Measurements from ENCODE around the gene SFMBT2.
"Not testable (repeated sequence)": the region's sequence is repeated elsewhere in the genome, so short reads cannot be mapped to it uniquely, and the experiment has no call there.

SFMBT2 gene

GRCh38 chr10:7302930-7303557 lies 107.8 kb downstream of the SFMBT2 start:
- Histone ChIP-seq H3K4me3 (ENCODE audit: low read depth in 1 of 2, low read length in 2 of 2) (no peak overlapping the region), H3K36me3 (ENCODE audit: control insufficient read depth in 1 of 2, insufficient read depth in 2 of 2, low read length in 2 of 2) (no peaks in the 10 kb centered on the region), H3K27ac (ENCODE audit: low read length) (no peak overlapping the region), H3K27me3 (ENCODE audit: low read depth, low read length) (no peaks in the 10 kb centered on the region), H3K4me1 (ENCODE audit: control insufficient read depth in 1 of 2, insufficient read depth in 2 of 2, low read length in 2 of 2) (peaks cover 0 to 13% of the 10 kb centered on the region in 2 donors), H3K9me3 (ENCODE audit: control insufficient read depth in 1 of 2, low read length in 2 of 2) (no peaks in the 10 kb centered on the region)

- Histone ChIP-seq H3K36me3 (ENCODE audit: control insufficient read depth in 1 of 2, insufficient read depth in 2 of 2, low read length in 2 of 2) (no peaks in the 10 kb centered on the region), H3K27me3 (ENCODE audit: low read depth, low read length) (no peaks in the 10 kb centered on the region), H3K4me1 (ENCODE audit: control insufficient read depth in 1 of 2, insufficient read depth in 2 of 2, low read length in 2 of 2) (peaks cover 0 to 13% of the 10 kb centered on the region in 2 donors), H3K4me3 (ENCODE audit: low read depth in 1 of 2, low read length in 2 of 2) (no peak overlapping the region), H3K27ac (ENCODE audit: low read length) (no peak overlapping the region), H3K9me3 (ENCODE audit: control insufficient read depth in 1 of 2, low read length in 2 of 2) (no peaks in the 10 kb centered on the region)
Measured at GRCh38 chr10:7302392-7302906, 108.4 kb downstream of the SFMBT2 start.

- Histone ChIP-seq H3K27ac (ENCODE audit: low read length) (no peak overlapping the region), H3K4me3 (ENCODE audit: low read depth in 1 of 2, low read length in 2 of 2) (no peak overlapping the region), H3K4me1 (ENCODE audit: control insufficient read depth in 1 of 2, insufficient read depth in 2 of 2, low read length in 2 of 2) (peaks cover 0 to 13% of the 10 kb centered on the region in 2 donors), H3K36me3 (ENCODE audit: control insufficient read depth in 1 of 2, insufficient read depth in 2 of 2, low read length in 2 of 2) (no peaks in the 10 kb centered on the region), H3K27me3 (ENCODE audit: low read depth, low read length) (no peaks in the 10 kb centered on the region), H3K9me3 (ENCODE audit: control insufficient read depth in 1 of 2, low read length in 2 of 2) (no peaks in the 10 kb centered on the region)
Measured at GRCh38 chr10:7301006-7301778, 109.6 kb downstream of the SFMBT2 start.

- peaks cover 0 to 13% of the 10 kb centered on the region in 2 donors for H3K4me1 ChIP-seq (ENCODE audit: control insufficient read depth in 1 of 2, insufficient read depth in 2 of 2, low read length in 2 of 2)
- H3K4me3 ChIP-seq (ENCODE audit: low read depth in 1 of 2, low read length in 2 of 2), result no peak overlapping the region
- H3K27ac ChIP-seq (ENCODE audit: low read length), result no peak overlapping the region
- no peaks in the 10 kb centered on the region for H3K27me3 ChIP-seq (ENCODE audit: low read depth, low read length)
- H3K36me3 ChIP-seq (ENCODE audit: control insufficient read depth in 1 of 2, insufficient read depth in 2 of 2, low read length in 2 of 2), result no peaks in the 10 kb centered on the region
- no peaks in the 10 kb centered on the region for H3K9me3 ChIP-seq (ENCODE audit: control insufficient read depth in 1 of 2, low read length in 2 of 2)
Measured at GRCh38 chr10:7300384-7300971, 110.4 kb downstream of the SFMBT2 start.

- H3K36me3 ChIP-seq (ENCODE audit: control insufficient read depth in 1 of 2, insufficient read depth in 2 of 2, low read length in 2 of 2); H3K9me3 ChIP-seq (ENCODE audit: control insufficient read depth in 1 of 2, low read length in 2 of 2); H3K4me3 ChIP-seq (ENCODE audit: low read depth in 1 of 2, low read length in 2 of 2); H3K27me3 ChIP-seq (ENCODE audit: low read depth, low read length); H3K27ac ChIP-seq (ENCODE audit: low read length): not testable (repeated sequence)
- peaks cover 0 to 13% of the 10 kb centered on the region in 2 donors for H3K4me1 ChIP-seq (ENCODE audit: control insufficient read depth in 1 of 2, insufficient read depth in 2 of 2, low read length in 2 of 2)
Measured at GRCh38 chr10:7299601-7300325, 111.1 kb downstream of the SFMBT2 start.

- Histone ChIP-seq H3K4me3 (ENCODE audit: low read depth in 1 of 2, low read length in 2 of 2) (no peak overlapping the region), H3K4me1 (ENCODE audit: control insufficient read depth in 1 of 2, insufficient read depth in 2 of 2, low read length in 2 of 2) (peaks cover 0 to 13% of the 10 kb centered on the region in 2 donors), H3K27me3 (ENCODE audit: low read depth, low read length) (no peaks in the 10 kb centered on the region), H3K36me3 (ENCODE audit: control insufficient read depth in 1 of 2, insufficient read depth in 2 of 2, low read length in 2 of 2) (no peaks in the 10 kb centered on the region), H3K9me3 (ENCODE audit: control insufficient read depth in 1 of 2, low read length in 2 of 2) (no peaks in the 10 kb centered on the region), H3K27ac (ENCODE audit: low read length) (no peak overlapping the region)
Measured at GRCh38 chr10:7298495-7298894, 112.3 kb downstream of the SFMBT2 start.

GRCh38 chr10:7297094-7297493 lies 113.7 kb downstream of the SFMBT2 start:
- Histone ChIP-seq H3K36me3 (ENCODE audit: control insufficient read depth in 1 of 2, insufficient read depth in 2 of 2, low read length in 2 of 2) (no peaks in the 10 kb centered on the region), H3K4me3 (ENCODE audit: low read depth in 1 of 2, low read length in 2 of 2) (no peak overlapping the region), H3K27me3 (ENCODE audit: low read depth, low read length) (no peaks in the 10 kb centered on the region), H3K9me3 (ENCODE audit: control insufficient read depth in 1 of 2, low read length in 2 of 2) (no peaks in the 10 kb centered on the region), H3K4me1 (ENCODE audit: control insufficient read depth in 1 of 2, insufficient read depth in 2 of 2, low read length in 2 of 2) (peaks cover 0 to 4% of the 10 kb centered on the region in 2 donors), H3K27ac (ENCODE audit: low read length) (no peak overlapping the region)

GRCh38 chr10:7296648-7297047 lies 114.2 kb downstream of the SFMBT2 start:
- Histone ChIP-seq H3K27ac (ENCODE audit: low read length) (no peak overlapping the region), H3K4me1 (ENCODE audit: control insufficient read depth in 1 of 2, insufficient read depth in 2 of 2, low read length in 2 of 2) (peaks cover 0 to 4% of the 10 kb centered on the region in 2 donors), H3K36me3 (ENCODE audit: control insufficient read depth in 1 of 2, insufficient read depth in 2 of 2, low read length in 2 of 2) (no peaks in the 10 kb centered on the region), H3K4me3 (ENCODE audit: low read depth in 1 of 2, low read length in 2 of 2) (no peak overlapping the region), H3K27me3 (ENCODE audit: low read depth, low read length) (no peaks in the 10 kb centered on the region), H3K9me3 (ENCODE audit: control insufficient read depth in 1 of 2, low read length in 2 of 2) (no peaks in the 10 kb centered on the region)

- H3K27ac ChIP-seq (ENCODE audit: low read length), result no peak overlapping the region
- H3K27me3 ChIP-seq (ENCODE audit: low read depth, low read length), result no peaks in the 10 kb centered on the region
- H3K4me3 ChIP-seq (ENCODE audit: low read depth in 1 of 2, low read length in 2 of 2), result no peak overlapping the region
- H3K9me3 ChIP-seq (ENCODE audit: control insufficient read depth in 1 of 2, low read length in 2 of 2), result no peaks in the 10 kb centered on the region
- peaks cover 0 to 4% of the 10 kb centered on the region in 2 donors for H3K4me1 ChIP-seq (ENCODE audit: control insufficient read depth in 1 of 2, insufficient read depth in 2 of 2, low read length in 2 of 2)
- no peaks in the 10 kb centered on the region for H3K36me3 ChIP-seq (ENCODE audit: control insufficient read depth in 1 of 2, insufficient read depth in 2 of 2, low read length in 2 of 2)
Measured at GRCh38 chr10:7296076-7296475, 114.8 kb downstream of the SFMBT2 start.

GRCh38 chr10:7293378-7293920 lies 117.4 kb downstream of the SFMBT2 start:
- Histone ChIP-seq H3K4me1 (ENCODE audit: control insufficient read depth in 1 of 2, insufficient read depth in 2 of 2, low read length in 2 of 2) (no peaks in the 10 kb centered on the region), H3K4me3 (ENCODE audit: low read depth in 1 of 2, low read length in 2 of 2) (no peak overlapping the region), H3K27me3 (ENCODE audit: low read depth, low read length) (no peaks in the 10 kb centered on the region), H3K36me3 (ENCODE audit: control insufficient read depth in 1 of 2, insufficient read depth in 2 of 2, low read length in 2 of 2) (no peaks in the 10 kb centered on the region), H3K9me3 (ENCODE audit: control insufficient read depth in 1 of 2, low read length in 2 of 2) (no peaks in the 10 kb centered on the region), H3K27ac (ENCODE audit: low read length) (no peak overlapping the region)

Data from muscle layer of duodenum (tissue), 2 donors.